ENCODE data around the gene RRP15.

The RRP15 gene

GRCh38 chr1:218344814-218345672 is 60.0 kb downstream of the RRP15 start, which contains the start of gene TGFB2:
TGFB2 (plus strand) TSS chr1:218345336; CDS start chr1:218346702, 1,366 bp downstream.
- no peak for DNase-seq

DNA sequence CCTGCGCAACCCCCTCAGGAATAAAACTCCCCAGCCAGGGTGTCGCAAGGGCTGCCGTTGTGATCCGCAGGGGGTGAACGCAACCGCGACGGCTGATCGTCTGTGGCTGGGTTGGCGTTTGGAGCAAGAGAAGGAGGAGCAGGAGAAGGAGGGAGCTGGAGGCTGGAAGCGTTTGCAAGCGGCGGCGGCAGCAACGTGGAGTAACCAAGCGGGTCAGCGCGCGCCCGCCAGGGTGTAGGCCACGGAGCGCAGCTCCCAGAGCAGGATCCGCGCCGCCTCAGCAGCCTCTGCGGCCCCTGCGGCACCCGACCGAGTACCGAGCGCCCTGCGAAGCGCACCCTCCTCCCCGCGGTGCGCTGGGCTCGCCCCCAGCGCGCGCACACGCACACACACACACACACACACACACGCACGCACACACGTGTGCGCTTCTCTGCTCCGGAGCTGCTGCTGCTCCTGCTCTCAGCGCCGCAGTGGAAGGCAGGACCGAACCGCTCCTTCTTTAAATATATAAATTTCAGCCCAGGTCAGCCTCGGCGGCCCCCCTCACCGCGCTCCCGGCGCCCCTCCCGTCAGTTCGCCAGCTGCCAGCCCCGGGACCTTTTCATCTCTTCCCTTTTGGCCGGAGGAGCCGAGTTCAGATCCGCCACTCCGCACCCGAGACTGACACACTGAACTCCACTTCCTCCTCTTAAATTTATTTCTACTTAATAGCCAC is 60.7 kb downstream of the RRP15 start:
- no peak for DNase-seq

GRCh38 chr1:218346391-218347204 is 61.5 kb downstream of the RRP15 start:
- no peak for DNase-seq

- no peak for DNase-seq
Measured at GRCh38 chr1:218347336-218347722, 62.2 kb downstream of the RRP15 start.

GRCh38 chr1:218347723-218348627 is 62.9 kb downstream of the RRP15 start:
- no peak for DNase-seq

- no peak for DNase-seq
Measured at GRCh38 chr1:218348628-218349071, 63.6 kb downstream of the RRP15 start.

GRCh38 chr1:218349348-218350034 is 64.4 kb downstream of the RRP15 start:
- no peak for DNase-seq

DNA sequence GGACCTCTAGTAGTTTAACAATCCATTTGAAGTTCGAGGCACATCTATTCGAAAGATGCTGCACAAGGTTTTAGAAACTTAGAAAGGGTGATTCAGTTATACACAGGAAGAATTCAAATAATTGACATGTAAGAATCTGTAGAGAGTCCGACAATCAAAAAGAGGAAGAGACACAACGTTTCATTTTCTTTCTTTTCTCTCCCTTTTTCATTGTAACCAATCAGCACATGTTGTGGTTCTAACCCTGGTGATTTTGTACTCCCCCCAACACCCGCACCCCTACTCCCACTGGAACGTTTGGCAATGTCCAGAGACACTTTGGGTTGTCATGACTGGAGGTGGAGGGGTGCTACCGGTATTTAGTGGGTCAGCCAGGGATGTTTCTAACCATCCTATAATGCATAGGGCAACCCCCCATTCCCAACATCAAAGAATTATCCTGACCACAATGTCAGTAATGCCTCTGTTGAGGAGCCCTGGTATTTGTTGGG is 65.0 kb downstream of the RRP15 start:
- no peak for DNase-seq

GRCh38 chr1:218350801-218351266 is 65.7 kb downstream of the RRP15 start:
- DNase-seq, result no peak

- no peak for DNase-seq
Measured at GRCh38 chr1:218351391-218352074, 66.4 kb downstream of the RRP15 start.

DNA sequence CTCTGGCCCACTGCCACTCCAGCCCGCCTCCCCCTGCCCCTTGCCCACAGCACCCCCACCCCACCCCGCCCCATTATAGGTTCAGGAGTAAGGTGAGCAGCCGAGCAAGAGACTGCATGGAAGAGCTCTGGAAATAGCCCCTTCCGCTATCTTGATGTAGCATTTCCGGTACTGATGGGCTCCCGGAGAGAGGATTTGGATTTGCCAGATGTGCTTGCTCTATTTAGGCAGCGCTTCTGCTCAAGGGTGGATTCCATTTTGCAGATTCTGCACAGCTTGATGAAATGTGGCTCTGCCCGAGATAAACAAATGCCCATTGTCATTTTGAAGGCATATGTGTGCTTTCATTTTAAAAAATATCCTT is 67.0 kb downstream of the RRP15 start:
- DNase-seq, result no peak

DNA sequence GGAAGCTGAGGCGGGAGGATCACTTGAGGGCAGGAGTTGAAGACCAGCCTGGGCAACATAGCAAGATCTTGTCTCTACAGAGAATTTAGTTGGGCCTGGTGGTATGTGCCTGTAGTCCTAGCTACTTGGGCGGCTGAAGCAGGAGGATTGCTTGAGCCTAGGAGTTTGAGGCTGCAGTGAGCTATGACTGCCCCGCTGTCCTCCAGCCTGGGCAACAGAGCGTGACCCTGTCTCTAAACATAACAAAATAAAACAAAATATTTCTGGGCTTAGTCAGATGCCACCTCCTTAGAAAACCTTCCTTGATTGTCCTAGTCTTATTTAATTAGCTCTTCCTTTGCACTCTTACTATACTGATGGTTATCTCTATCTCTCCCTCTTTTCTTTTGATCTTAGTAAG is 68.6 kb downstream of the RRP15 start:
- DNase-seq, result no peak

GRCh38 chr1:218355278-218355677 is 70.2 kb downstream of the RRP15 start:
- DNase-seq, result no peak

GRCh38 chr1:218357211-218357892 is 72.3 kb downstream of the RRP15 start:
- no peak for DNase-seq

DNA sequence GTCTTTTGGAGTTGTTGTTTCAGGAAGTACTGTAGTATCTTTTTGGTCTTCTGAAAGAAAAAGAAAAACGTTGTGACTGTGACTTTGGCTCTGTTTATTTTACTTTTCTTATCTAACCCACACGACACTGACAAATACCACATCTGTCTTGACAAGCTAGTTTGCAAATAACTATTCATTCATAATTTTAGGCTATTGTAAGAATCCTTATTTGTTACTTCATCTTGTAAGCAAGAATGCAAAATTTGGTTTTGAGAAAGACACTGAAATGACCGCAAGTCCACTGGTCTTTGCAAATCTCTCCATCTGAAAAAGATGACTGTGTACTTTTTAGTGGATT is 72.8 kb downstream of the RRP15 start:
- no peak for DNase-seq

- DNase-seq, result no peak
Measured at GRCh38 chr1:218361298-218362065, 76.4 kb downstream of the RRP15 start.

DNA sequence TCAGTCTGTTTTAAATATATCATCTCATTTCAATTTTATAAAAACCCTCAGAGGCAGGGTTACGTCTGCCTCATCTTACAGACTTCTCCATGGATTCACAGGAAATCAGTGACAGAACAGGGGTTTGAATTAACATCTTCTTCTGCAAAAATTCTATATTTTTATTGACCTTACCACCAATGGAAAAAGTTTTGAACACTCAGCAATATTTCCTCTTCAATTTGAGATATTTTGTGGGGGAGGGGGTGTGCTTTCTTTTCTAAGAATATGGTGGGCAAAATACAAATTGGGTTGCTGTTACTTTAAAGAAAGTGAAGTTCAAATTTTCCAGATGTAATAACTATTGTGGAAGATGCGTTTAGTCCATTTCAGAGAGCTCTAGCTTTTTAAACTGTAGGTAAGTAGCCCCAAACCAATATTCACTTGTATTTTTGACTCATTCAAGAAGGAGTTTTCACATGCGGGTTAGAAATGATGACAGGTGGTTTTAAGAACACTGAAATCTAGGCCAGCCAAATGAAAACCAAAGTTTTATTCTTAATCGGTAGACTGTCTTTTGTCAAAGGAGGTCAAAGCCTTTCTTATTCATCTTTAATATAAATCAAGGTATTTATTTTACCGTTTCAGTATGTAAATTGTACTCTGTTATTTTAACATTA is 77.5 kb downstream of the RRP15 start:
- no peak for DNase-seq

DNA sequence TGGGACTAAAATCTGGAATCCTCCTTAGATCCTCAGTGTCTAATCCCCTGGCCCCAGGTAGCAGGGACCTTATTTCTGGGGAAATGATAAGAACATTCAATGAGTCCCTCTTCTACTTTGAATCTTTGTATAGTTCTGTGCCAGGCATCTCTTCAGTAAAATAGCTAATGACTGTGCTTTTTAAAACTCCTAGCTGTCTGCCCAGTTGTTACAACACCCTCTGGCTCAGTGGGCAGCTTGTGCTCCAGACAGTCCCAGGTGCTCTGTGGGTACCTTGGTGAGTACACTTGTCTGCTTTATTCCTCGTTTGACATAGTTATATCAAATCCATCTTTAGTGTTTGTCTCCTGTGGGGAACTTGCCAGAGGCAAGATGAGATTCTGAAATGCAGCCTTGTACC is 78.0 kb downstream of the RRP15 start:
- no peak for DNase-seq
